Astrocyte of the cerebellum (primary cell): ENCODE data around the gene USB1.

Experiments
- DNase-seq: peaks from one replicate; pipeline ENCODE4 v3.0.0-alpha.2; 2011; ENCODE audit warnings: low read depth
- H3K4me3 ChIP-seq: 2 replicates; pipeline ENCODE4 v1.5.1; 2011; ENCODE audit warnings: mild to moderate bottlenecking, low read depth, low read length, moderate library complexity
- in situ Hi-C: cut with HindIII; loops from 2 replicates; pipeline ENCODE4 v1.10.0; 2017; ENCODE audit warnings: low sequenced_read_pairs
- TF ChIP-seq, protein P1 (sequence below): IDR thresholded peaks from 2 replicates; pipeline ENCODE4 v1.5.1; 2012; ENCODE audit warnings: low read length, low read depth, moderate library complexity, mild to moderate bottlenecking; ENCODE audit errors: missing control alignments

The USB1 gene

DNA sequence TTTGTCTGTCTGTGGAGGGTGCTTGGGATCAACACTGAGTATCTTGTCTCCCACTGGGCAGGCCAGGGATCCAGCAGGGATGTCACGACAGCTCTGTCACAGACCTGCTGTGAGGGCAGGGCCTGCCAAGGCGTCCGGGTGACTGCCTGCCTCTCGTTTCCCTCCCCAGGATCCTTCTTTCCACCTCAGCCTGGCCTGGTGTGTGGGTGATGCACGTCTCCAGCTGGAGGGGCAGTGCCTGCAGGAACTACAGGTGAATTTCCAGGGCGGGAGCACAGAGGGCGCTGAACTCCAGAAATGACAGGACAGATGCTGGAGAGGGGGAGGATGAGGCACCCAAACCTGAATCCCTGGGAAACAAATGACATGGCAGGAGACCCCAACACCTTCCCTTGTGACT lies 17.6 kb downstream of the USB1 start:
- DNase-seq, result no peak
- no peak overlapping the region for H3K4me3 ChIP-seq
- in situ Hi-C loops, result no loop called here
- TF ChIP-seq, protein P1, sequence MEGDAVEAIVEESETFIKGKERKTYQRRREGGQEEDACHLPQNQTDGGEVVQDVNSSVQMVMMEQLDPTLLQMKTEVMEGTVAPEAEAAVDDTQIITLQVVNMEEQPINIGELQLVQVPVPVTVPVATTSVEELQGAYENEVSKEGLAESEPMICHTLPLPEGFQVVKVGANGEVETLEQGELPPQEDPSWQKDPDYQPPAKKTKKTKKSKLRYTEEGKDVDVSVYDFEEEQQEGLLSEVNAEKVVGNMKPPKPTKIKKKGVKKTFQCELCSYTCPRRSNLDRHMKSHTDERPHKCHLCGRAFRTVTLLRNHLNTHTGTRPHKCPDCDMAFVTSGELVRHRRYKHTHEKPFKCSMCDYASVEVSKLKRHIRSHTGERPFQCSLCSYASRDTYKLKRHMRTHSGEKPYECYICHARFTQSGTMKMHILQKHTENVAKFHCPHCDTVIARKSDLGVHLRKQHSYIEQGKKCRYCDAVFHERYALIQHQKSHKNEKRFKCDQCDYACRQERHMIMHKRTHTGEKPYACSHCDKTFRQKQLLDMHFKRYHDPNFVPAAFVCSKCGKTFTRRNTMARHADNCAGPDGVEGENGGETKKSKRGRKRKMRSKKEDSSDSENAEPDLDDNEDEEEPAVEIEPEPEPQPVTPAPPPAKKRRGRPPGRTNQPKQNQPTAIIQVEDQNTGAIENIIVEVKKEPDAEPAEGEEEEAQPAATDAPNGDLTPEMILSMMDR, result no peak

DNA sequence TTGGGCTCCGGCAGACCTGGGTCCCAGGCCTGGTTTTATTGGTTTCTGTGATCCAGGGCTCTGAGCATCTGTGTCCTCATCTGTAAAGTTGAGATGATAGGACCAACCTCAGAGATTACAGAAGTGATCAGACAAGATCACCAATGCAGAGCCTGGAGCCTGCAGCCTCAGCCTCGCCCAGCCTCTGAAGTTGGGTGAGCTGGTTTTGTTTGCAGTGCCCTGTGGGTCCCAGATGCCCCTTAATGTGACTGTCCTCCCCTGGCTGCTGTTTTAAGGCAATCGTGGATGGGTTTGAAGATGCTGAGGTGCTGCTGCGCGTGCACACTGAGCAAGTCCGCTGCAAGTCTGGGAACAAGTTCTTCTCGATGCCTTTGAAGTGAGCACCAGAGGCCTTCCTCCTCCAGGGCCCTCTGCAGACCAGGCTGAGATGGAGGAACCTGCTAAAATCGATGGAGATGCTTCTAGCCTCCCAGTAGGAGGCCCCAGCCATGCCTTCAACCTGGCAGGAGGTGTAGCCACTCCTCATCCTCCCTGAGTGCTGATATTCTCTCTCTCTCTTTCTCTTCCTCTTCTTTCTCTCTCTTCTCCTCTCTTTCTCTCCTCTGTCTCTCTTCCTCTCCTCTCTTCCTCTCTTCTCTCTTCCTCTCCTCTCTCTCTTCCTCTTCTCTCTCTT lies 18.8 kb downstream of the USB1 start:
- H3K4me3 ChIP-seq, result no peak overlapping the region
- in situ Hi-C loops, result no loop called here
- no peak for DNase-seq
- TF ChIP-seq, protein P1, result no peak

- in situ Hi-C loops, result no loop called here
- peak; percentile 23 for DNase-seq
- TF ChIP-seq, protein P1, result peak; percentile 77
- no peak overlapping the region for H3K4me3 ChIP-seq
Measured at GRCh38 chr16:58020628-58021521, 19.7 kb downstream of the USB1 start.

- TF ChIP-seq, protein P1, result no peak
- no peak for DNase-seq
- in situ Hi-C loops, result no loop called here
Measured at GRCh38 chr16:58021661-58022551, 20.7 kb downstream of the USB1 start.

DNA sequence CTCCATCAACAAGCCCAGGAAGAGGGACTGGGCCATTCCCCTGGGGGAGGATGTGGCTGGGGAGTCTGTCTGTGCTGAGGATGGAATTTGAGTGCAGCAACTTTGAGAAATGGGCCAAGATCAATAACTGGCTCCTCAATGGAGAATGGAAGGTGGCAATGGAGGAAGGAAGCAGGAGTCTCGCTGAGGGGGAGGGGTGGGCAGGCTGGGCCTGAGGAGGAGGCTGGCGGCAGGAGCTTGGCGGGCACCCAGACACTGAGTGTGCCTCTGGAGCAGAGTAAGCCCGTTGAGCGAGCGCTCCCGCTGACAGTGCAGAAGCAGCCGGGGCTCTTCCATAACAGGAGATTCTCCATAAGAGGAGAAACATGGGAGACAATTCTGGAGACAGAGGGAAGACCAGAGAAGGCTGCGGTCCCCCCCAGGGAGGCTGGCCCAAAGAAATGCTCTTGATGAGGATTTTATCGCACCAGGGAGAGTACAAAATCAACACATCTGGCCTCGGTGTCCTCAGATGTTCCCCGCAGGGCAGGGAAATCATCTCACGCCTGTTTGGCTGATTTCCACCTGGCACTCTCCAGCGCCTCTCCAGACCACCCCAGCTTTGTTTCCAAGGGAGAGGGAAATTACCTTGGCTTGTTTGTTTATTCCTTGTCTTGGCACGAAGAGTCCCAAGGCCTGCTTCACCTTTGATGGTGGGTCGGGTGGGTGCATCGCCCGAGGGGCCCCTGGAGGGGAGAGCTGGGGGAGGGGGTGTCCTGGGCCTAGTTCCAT lies 21.6 kb downstream of the USB1 start:
- TF ChIP-seq, protein P1, result no peak
- peak; percentile 46 for DNase-seq
- in situ Hi-C loops, result no loop called here
- no peak overlapping the region for H3K4me3 ChIP-seq

More at GRCh38 chr16:58021661-58022551, 20.7 kb downstream of the USB1 start:
- no peak overlapping the region for H3K4me3 ChIP-seq
